ENCODE measurements around the gene SEMA3E.

The SEMA3E gene

GRCh38 chr7:83640731-83641537 is 8.0 kb downstream of the SEMA3E start:
- DNase-seq: no peak

- DNase-seq: no peak
These were observed 8.7 kb downstream of the SEMA3E start for GRCh38 chr7:83640240-83640639.

- no peak for DNase-seq
These were observed 15.4 kb downstream of the SEMA3E start for GRCh38 chr7:83633516-83633915.

GRCh38 chr7:83629117-83629880 is 19.6 kb downstream of the SEMA3E start:
- no peak for DNase-seq

- DNase-seq: no peak
These were observed 31.1 kb downstream of the SEMA3E start for GRCh38 chr7:83617858-83618257.

- no peak for DNase-seq
These were observed 34.8 kb downstream of the SEMA3E start for GRCh38 chr7:83614112-83614511.

GRCh38 chr7:83613232-83613631 is 35.7 kb downstream of the SEMA3E start:
- DNase-seq: no peak

GRCh38 chr7:83611776-83612175 is 37.2 kb downstream of the SEMA3E start:
- no peak for DNase-seq

GRCh38 chr7:83610649-83611304 is 38.2 kb downstream of the SEMA3E start:
- no peak for DNase-seq

GRCh38 chr7:83608716-83609115 is 40.2 kb downstream of the SEMA3E start:
- DNase-seq: no peak

- DNase-seq: no peak
These were observed 45.3 kb downstream of the SEMA3E start for GRCh38 chr7:83603649-83604048.

GRCh38 chr7:83599131-83599530 is 49.8 kb downstream of the SEMA3E start:
- DNase-seq: no peak

- no peak for DNase-seq
These were observed 54.9 kb downstream of the SEMA3E start for GRCh38 chr7:83593921-83594475.

GRCh38 chr7:83588602-83589240 is 60.2 kb downstream of the SEMA3E start:
- no peak for DNase-seq

GRCh38 chr7:83586281-83586680 is 62.7 kb downstream of the SEMA3E start:
- no peak for DNase-seq

- no peak for DNase-seq
These were observed 67.1 kb downstream of the SEMA3E start for GRCh38 chr7:83581667-83582435.

- DNase-seq: no peak
These were observed 69.2 kb downstream of the SEMA3E start for GRCh38 chr7:83579740-83580139.

GRCh38 chr7:83575436-83575835 is 73.5 kb downstream of the SEMA3E start:
- DNase-seq: no peak

- DNase-seq: no peak
These were observed 74.3 kb downstream of the SEMA3E start for GRCh38 chr7:83574616-83575015.

GRCh38 chr7:83562960-83563359 is 86.0 kb downstream of the SEMA3E start:
- no peak for DNase-seq

- DNase-seq: no peak
These were observed 86.7 kb downstream of the SEMA3E start for GRCh38 chr7:83562289-83562688.

- DNase-seq: no peak
These were observed 89.1 kb downstream of the SEMA3E start for GRCh38 chr7:83559887-83560286.
